Astrocyte of the spinal cord (primary cell): ENCODE data around the gene CHST9.

Experiments
- DNase-seq: peaks from one replicate; pipeline ENCODE4 v3.0.0; 2011; ENCODE audit warnings: low read depth, low spot score
- H3K4me3 ChIP-seq: 2 replicates; pipeline ENCODE4 v1.5.1; 2011; ENCODE audit warnings: low read depth, mild to moderate bottlenecking, low read length, moderate library complexity
- in situ Hi-C: cut with HindIII; loops from 2 replicates; pipeline ENCODE4 v1.10.0; 2017; ENCODE audit warnings: low sequenced_read_pairs
- TF ChIP-seq, protein P1 (sequence below): IDR thresholded peaks from 2 replicates; pipeline ENCODE4 v1.5.1; 2012; ENCODE audit warnings: low read depth, mild to moderate bottlenecking, low read length, inconsistent platforms

The CHST9 gene

DNA sequence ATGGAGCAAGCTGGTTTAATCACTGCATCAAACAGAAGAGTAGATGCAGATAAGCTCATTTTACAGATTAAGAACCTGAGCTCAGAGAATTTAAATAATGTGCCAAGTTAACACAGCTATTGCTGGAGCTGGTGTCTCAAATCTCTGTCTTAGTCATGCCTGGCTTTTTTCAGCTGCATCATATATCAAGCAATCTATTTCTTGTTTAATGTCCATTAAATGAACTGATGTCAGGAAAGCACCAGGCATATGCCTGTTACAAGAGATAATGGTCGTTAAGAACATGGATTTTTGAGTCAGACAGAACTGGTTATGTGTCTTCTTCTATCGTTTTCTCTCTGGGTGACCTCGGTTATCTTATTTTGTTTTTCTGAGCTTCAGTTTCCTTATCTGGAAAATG lies 259.8 kb downstream of the CHST9 start:
- in situ Hi-C loops: no loop called here
- no peak for DNase-seq
- no peak overlapping the region for H3K4me3 ChIP-seq
- TF ChIP-seq, protein P1, sequence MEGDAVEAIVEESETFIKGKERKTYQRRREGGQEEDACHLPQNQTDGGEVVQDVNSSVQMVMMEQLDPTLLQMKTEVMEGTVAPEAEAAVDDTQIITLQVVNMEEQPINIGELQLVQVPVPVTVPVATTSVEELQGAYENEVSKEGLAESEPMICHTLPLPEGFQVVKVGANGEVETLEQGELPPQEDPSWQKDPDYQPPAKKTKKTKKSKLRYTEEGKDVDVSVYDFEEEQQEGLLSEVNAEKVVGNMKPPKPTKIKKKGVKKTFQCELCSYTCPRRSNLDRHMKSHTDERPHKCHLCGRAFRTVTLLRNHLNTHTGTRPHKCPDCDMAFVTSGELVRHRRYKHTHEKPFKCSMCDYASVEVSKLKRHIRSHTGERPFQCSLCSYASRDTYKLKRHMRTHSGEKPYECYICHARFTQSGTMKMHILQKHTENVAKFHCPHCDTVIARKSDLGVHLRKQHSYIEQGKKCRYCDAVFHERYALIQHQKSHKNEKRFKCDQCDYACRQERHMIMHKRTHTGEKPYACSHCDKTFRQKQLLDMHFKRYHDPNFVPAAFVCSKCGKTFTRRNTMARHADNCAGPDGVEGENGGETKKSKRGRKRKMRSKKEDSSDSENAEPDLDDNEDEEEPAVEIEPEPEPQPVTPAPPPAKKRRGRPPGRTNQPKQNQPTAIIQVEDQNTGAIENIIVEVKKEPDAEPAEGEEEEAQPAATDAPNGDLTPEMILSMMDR: no peak

DNA sequence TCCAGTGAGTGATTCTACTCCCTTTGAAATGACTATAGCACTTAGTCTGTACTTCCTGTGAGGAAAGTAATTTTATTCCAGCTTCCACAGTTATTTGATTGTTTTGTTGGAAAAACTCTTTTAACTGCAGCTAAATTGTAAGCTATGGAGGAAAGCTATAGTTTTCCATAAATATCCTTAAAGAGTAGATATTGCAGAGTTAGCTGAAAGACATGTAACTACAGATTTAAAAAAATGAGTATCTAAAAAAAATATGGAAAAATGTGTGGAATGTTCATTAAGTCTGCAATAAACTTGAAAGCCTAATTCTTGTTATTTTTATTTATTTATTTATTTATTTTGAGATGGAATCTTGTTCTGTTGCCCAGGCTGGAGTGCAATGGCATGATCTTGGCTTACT lies 262.8 kb downstream of the CHST9 start:
- TF ChIP-seq, protein P1: no peak
- no peak overlapping the region for H3K4me3 ChIP-seq
- DNase-seq: no peak
- in situ Hi-C loops: no loop called here

DNA sequence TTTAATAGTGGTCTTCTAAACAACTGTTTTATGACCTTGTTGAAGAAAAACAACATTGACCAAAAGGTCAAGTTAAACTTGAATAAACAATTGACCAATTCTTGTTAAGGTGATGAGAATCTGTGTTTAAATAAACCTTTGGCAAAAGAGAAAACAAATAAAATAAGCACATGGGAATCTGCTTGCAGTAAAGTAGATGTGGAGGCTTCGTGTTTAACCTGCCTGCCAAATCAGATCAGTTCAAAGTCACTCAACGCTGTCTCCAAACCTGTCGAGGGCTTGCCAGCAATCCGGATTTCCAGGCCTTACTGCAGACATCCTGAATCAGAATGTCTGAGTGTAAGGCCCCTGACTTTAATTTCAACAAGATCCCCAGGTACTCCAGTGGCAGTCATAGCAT lies 264.5 kb downstream of the CHST9 start:
- in situ Hi-C loops: no loop called here
- no peak for DNase-seq
- TF ChIP-seq, protein P1: no peak
- no peak overlapping the region for H3K4me3 ChIP-seq

DNA sequence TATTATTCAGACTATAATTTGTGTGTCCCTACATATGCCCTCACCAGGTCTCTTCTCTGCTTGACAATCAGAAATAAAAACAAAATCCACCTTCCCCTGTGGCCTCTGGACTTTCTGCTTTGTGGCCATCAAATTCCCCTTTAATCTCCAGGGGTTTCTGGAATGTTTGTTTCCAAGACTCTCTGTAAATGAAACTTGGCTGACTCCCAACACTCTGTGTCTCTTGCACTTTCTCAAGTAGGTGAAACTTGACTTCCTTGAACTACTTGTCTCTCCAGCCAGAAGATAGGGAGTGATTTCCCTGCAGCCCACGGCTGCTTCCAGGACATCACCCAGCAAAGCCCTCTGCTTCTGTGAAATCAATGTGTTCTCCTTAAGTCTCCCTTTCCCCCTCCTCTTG lies 265.5 kb downstream of the CHST9 start:
- TF ChIP-seq, protein P1: no peak
- H3K4me3 ChIP-seq: no peak overlapping the region
- peak; percentile 18 for DNase-seq
- in situ Hi-C loops: no loop called here

DNA sequence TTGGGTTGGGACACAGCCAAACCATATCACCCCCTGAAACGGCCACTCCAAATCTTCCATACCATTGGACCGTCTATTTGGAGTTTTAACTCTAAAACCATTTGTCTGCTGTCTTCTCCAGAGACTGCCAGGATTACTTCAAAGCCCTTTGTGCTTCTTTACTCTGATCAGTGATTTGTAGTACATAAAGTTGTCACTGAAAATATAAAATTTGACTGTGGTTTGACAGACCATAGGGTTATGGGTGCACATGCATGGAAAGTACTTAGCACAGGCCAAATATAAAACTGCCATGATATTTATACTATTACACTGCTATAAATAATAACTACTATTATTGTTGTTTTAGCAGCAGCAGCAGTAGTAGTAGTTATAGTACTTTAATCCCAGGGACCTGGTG lies 265.9 kb downstream of the CHST9 start:
- TF ChIP-seq, protein P1: no peak
- no peak overlapping the region for H3K4me3 ChIP-seq

DNA sequence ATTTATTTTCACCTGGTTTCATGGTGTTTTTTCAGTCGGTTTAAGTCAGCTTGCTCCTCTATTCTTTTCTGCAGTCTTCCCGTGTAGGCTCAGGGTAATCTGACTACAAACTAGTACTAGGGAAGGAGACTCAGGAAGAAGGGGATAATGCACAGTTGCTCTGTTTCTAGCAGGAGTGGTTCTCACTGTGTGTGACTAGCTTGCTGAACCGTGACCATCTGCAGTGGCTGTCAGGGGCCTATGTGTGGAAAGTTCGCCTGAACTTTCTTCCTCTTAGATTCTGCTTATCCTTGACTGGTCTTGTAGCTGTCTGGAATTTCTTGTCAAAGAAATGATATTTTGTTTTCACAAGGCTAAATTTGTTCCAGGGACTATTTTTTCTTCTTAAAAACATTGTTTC lies 273.3 kb downstream of the CHST9 start:
- in situ Hi-C loops: no loop called here
- no peak overlapping the region for H3K4me3 ChIP-seq
- TF ChIP-seq, protein P1: no peak
- no peak for DNase-seq

More for the DNA sequence above, 265.9 kb downstream of the CHST9 start:
- no peak for DNase-seq
- in situ Hi-C loops: no loop called here

DNA sequence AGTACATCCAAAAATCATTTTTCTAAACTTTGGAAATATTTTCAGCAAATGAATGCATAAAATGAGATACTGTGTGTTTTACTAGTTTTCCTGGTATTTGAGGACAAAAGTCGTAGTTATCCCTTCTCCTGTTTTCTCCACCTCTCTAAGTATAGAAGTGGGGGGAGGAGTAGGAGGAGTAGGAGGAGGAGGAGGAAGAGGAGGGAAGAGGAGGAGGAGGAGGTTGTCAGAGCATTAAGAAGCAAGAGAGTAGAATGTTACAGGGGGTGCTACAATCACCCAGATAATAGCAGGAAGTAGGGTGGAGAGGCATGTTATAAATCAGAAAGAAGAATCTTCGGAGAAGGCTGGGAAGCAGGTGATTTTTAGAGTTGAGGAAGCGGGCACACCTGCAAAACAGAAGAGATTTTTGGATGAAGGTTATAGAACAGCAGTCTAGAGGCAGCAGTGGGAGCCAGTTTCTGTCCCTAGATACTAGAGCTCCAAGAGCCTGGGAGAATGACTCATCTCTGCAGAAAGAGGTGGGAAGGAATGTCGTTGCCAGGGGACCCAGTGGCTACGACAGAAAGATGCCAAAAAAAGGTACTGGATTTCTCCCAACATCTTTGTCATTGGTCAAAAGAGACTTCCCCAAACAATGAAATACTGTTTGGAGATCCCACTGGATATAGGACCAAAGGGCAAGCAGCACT lies 275.4 kb downstream of the CHST9 start:
- TF ChIP-seq, protein P1: no peak

More for the DNA sequence above, 275.4 kb downstream of the CHST9 start:
- no peak overlapping the region for H3K4me3 ChIP-seq
- no peak for DNase-seq
- in situ Hi-C loops: no loop called here
